H1 (cell line): ENCODE results near the gene RAP2C. TPM values are rescaled to one million over a fixed set of nuclear protein-coding genes. Genes with fewer than 3 reads are reported as not detected.

ENCODE experiments used
- CTCF ChIA-PET: fragments of 300-600 bp; sonication (Branson Sonifier 250); formaldehyde crosslinking; loops from one replicate; lab custom pipeline; 2021; ENCODE audit not compliant: partially characterized antibody; lab: Charles Lee
- POLR2A ChIA-PET: fragments of 300-600 bp; sonication (Branson Sonifier 250); formaldehyde crosslinking; loops from one replicate; lab custom pipeline; 2021; ENCODE audit warnings: inconsistent platforms; ENCODE audit not compliant: partially characterized antibody; lab: Charles Lee
- DNase-seq, 2 experiments: peaks; one replicate each; pipeline versions ENCODE4 v3.0.0 to v3.0.0-alpha.2; 2010 to 2022; ENCODE audit warnings: low spot score in 2 of 2, low read depth in 1 of 2, mixed read lengths in 1 of 2
- FAIRE-seq: peaks from 2 replicates; lab custom pipeline; 2011; peaks lifted over from hg19 to GRCh38; lab: Jason Lieb, UNC
- H2AFZ ChIP-seq: 2 replicates; pipeline ENCODE4 v1.8.1; 2012; ENCODE audit warnings: low read length, inconsistent platforms
- H2AK5ac ChIP-seq: 2 replicates; pipeline ENCODE4 v1.6.1; 2013; ENCODE audit warnings: low read depth, low read length
- H2BK120ac ChIP-seq: replicated peaks from 2 replicates; pipeline ENCODE3; 2013; ENCODE audit warnings: low read depth, low read length, inconsistent platforms
- H2BK12ac ChIP-seq: 2 replicates; pipeline ENCODE4 v1.6.1; 2013; ENCODE audit warnings: low read depth, low read length
- H2BK15ac ChIP-seq: 2 replicates; pipeline ENCODE4 v1.6.1; 2013; ENCODE audit warnings: low read length
- H2BK20ac ChIP-seq: 2 replicates; pipeline ENCODE4 v1.6.1; 2013; ENCODE audit warnings: low read length
- H2BK5ac ChIP-seq: 2 replicates; pipeline ENCODE4 v1.6.1; 2013; ENCODE audit warnings: low read depth, low read length
- H3K14ac ChIP-seq: 2 replicates; pipeline ENCODE4 v1.6.1; 2013; ENCODE audit warnings: inconsistent platforms; ENCODE audit not compliant: insufficient read length
- H3K18ac ChIP-seq: 2 replicates; pipeline ENCODE4 v1.6.1; 2013; ENCODE audit warnings: low read length; ENCODE audit errors: extremely low read depth
- H3K23ac ChIP-seq: 2 replicates; pipeline ENCODE4 v1.6.1; 2013; ENCODE audit warnings: inconsistent platforms; ENCODE audit not compliant: insufficient read length
- H3K23me2 ChIP-seq: 2 replicates; pipeline ENCODE4 v1.6.1; 2013; ENCODE audit warnings: low read depth, low read length
- H3K27ac ChIP-seq: 2 replicates; pipeline ENCODE4 v1.6.1; 2011; ENCODE audit warnings: low read depth, low read length, inconsistent platforms
- H3K27me3 ChIP-seq, 4 experiments: replicated peaks in 1 of 4; 1 replicate in 1 of 4; 2 replicates in 3 of 4; pipeline versions ENCODE4 v1.6.1 to v1.8.1; 2011 to 2013; ENCODE audit warnings: low read length in 3 of 4, mild to moderate bottlenecking in 3 of 4, inconsistent platforms in 2 of 4, mixed read lengths in 2 of 4, moderate library complexity in 1 of 4; ENCODE audit not compliant: control insufficient read depth in 3 of 4, insufficient read depth in 3 of 4; ENCODE audit errors: extremely low read depth in 1 of 4
- H3K36me3 ChIP-seq, 4 experiments: 2 replicates each; pipeline versions ENCODE4 v1.6.1 to v1.8.1; 2011 to 2013; ENCODE audit warnings: mild to moderate bottlenecking in 4 of 4, low read length in 3 of 4, moderate library complexity in 2 of 4, control low read depth in 1 of 4, inconsistent platforms in 1 of 4; ENCODE audit not compliant: insufficient read depth in 4 of 4, control insufficient read depth in 2 of 4
- H3K4ac ChIP-seq: replicated peaks from 2 replicates; pipeline ENCODE3; 2013; ENCODE audit warnings: low read length, low read depth, mixed read lengths, inconsistent platforms; ENCODE audit not compliant: insufficient read length
- H3K4me1 ChIP-seq, 4 experiments: replicated peaks in 1 of 4; 1 replicate in 1 of 4; 2 replicates in 3 of 4; pipeline versions ENCODE4 v1.6.1 to v1.8.1; 2011 to 2013; ENCODE audit warnings: low read length in 3 of 4, inconsistent platforms in 2 of 4, mixed read lengths in 1 of 4; ENCODE audit not compliant: insufficient read depth in 4 of 4, control insufficient read depth in 3 of 4
- H3K4me2 ChIP-seq, 2 experiments: 2 replicates each; pipeline versions ENCODE4 v1.6.1 to v1.8.1; 2011 to 2013; ENCODE audit warnings: low read depth in 2 of 2, low read length in 2 of 2, control low read depth in 1 of 2, inconsistent platforms in 1 of 2, mild to moderate bottlenecking in 1 of 2; ENCODE audit not compliant: insufficient read depth in 1 of 2
- H3K4me3 ChIP-seq, 4 experiments: fragments of 200-600, 300-600 bp in 1 of 4; sonication (generic), shearing (Covaris generic), sonication (Bioruptor Twin) in 1 of 4; 2 replicates each; pipeline versions ENCODE4 v1.5.1 to v1.8.1; 2011 to 2016; ENCODE audit warnings: low read length in 4 of 4, low read depth in 3 of 4, control low read depth in 2 of 4, inconsistent platforms in 2 of 4, mild to moderate bottlenecking in 2 of 4, mixed read lengths in 1 of 4, moderate library complexity in 1 of 4; ENCODE audit not compliant: insufficient read depth in 2 of 4; ENCODE audit errors: extremely low read depth in 1 of 4
- H3K56ac ChIP-seq: replicated peaks from 2 replicates; pipeline ENCODE3; 2013; ENCODE audit warnings: low read depth, mild to moderate bottlenecking, mixed read lengths, low read length, inconsistent platforms; ENCODE audit not compliant: insufficient read length
- H3K79me1 ChIP-seq: 2 replicates; pipeline ENCODE4 v1.6.1; 2013; ENCODE audit warnings: low read depth, low read length, control low read depth
- H3K79me2 ChIP-seq, 2 experiments: 2 replicates each; pipeline versions ENCODE4 v1.6.1 to v1.8.1; 2012 to 2013; ENCODE audit warnings: low read length in 2 of 2, mild to moderate bottlenecking in 2 of 2, inconsistent platforms in 1 of 2; ENCODE audit not compliant: insufficient read depth in 2 of 2, control insufficient read depth in 1 of 2
- H3K9ac ChIP-seq, 4 experiments: replicated peaks in 1 of 4; 1 replicate in 1 of 4; 2 replicates in 3 of 4; pipeline versions ENCODE4 v1.6.1 to v1.8.1; 2011 to 2013; ENCODE audit warnings: low read depth in 3 of 4, low read length in 3 of 4, control low read depth in 2 of 4, mild to moderate bottlenecking in 2 of 4, moderate library complexity in 2 of 4, inconsistent platforms in 1 of 4; ENCODE audit errors: extremely low read depth in 1 of 4
- H3K9me3 ChIP-seq, 2 experiments: 2 replicates each; pipeline versions ENCODE4 v1.6.1 to v1.8.1; 2012 to 2013; ENCODE audit warnings: mild to moderate bottlenecking in 2 of 2, moderate library complexity in 2 of 2, control low read depth in 1 of 2, inconsistent platforms in 1 of 2, low read depth in 1 of 2, low read length in 1 of 2, mixed read lengths in 1 of 2; ENCODE audit not compliant: insufficient read depth in 2 of 2
- H4K20me1 ChIP-seq, 2 experiments: replicated peaks in 1 of 2; 2 replicates each; pipeline versions ENCODE3 to v1.8.1; 2011 to 2013; ENCODE audit warnings: inconsistent platforms in 2 of 2, low read length in 2 of 2, mild to moderate bottlenecking in 1 of 2; ENCODE audit not compliant: insufficient read depth in 2 of 2, control insufficient read depth in 1 of 2
- H4K5ac ChIP-seq: 2 replicates; pipeline ENCODE4 v1.6.1; 2013; ENCODE audit warnings: low read length, low read depth, mixed read lengths, inconsistent platforms; ENCODE audit not compliant: insufficient read length
- H4K8ac ChIP-seq: 2 replicates; pipeline ENCODE4 v1.8.0; 2013; ENCODE audit warnings: mild to moderate bottlenecking, moderate library complexity, low read length, inconsistent platforms; ENCODE audit not compliant: insufficient read depth; ENCODE audit errors: extremely low read depth
- H4K91ac ChIP-seq: replicated peaks from 2 replicates; pipeline ENCODE3; 2013; ENCODE audit warnings: low read length, mixed read lengths, inconsistent platforms; ENCODE audit not compliant: insufficient read length
- BCL11A ChIP-seq, 2 experiments: IDR thresholded peaks; one replicate each; pipeline ENCODE4 v1.6.1; 2011; ENCODE audit warnings: low read depth in 2 of 2, low read length in 2 of 2, mild to moderate bottlenecking in 2 of 2
- CBX8 ChIP-seq: fragments of 300-800, 300-1000 bp; sonication (generic); IDR thresholded peaks from 2 replicates; pipeline ENCODE4 v1.7.1; 2016; ENCODE audit warnings: low read depth, low read length, borderline replicate concordance
- RFX5 ChIP-seq: IDR thresholded peaks from 2 replicates; pipeline ENCODE4 v1.6.1; 2011; ENCODE audit warnings: low read depth, low read length, improper control_type of control experiment, borderline replicate concordance
- SIX5 ChIP-seq: IDR thresholded peaks from 2 replicates; pipeline ENCODE4 v1.6.1; 2011; ENCODE audit warnings: mild to moderate bottlenecking, low read depth, low read length
- WGBS, 2 experiments: shearing (Covaris generic) in 1 of 2; methylation state at CpG; one replicate each; pipeline versions ENCODE4 v1.1.6 to v1.1.7; 2013 to 2015; ENCODE audit warnings: low lambda C conversion rate in 2 of 2, mixed read lengths in 2 of 2, inconsistent platforms in 1 of 2, low coverage in 1 of 2, missing lambda C conversion rate in 1 of 2; ENCODE audit not compliant: insufficient replicate concordance in 2 of 2, insufficient coverage in 1 of 2, insufficient read length in 1 of 2; ENCODE audit errors: extremely low coverage in 1 of 2, missing lambda C conversion rate in 1 of 2; 5-methylcytosine and 5-hydroxymethylcytosine counted together
- polyA plus RNA-seq, 7 experiments: library from polyadenylated mRNA; depleted of rRNA in 3 of 7; stranded (reverse) in 5 of 7; unstranded in 2 of 7; fragments of >200 nt in 5 of 7; fragments of 200-250 nt in 2 of 7; gene quantifications; 1 replicate in 5 of 7; 2 replicates in 1 of 7; 4 replicates in 1 of 7; pipeline versions ENCODE4 v1.2.1 to v1.2.3, GENCODE V29; 2011 to 2013; ENCODE audit warnings: missing spikeins in 2 of 7, mixed read lengths in 2 of 7
- total RNA-seq: library from RNA; stranded (reverse); fragmentation: NEBNext Ultra II Directional; extraction: Animal tissue kit (Norgen Biotek cat#: 25700); gene quantifications from 2 replicates; pipeline ENCODE4 v1.2.1, GENCODE V29; 2021

RAP2C gene
- total and polyA plus RNA-seq, 2 of the 8 experiments (the other 6 are each of a cell fraction or from before 2014, with no cell fraction given), result 4.7 to 20.5 TPM

GRCh38 chrX:132173647-132174046 lies 45.6 kb downstream of the RAP2C start:
- no peak overlapping the region for H2BK20ac ChIP-seq
- CTCF ChIA-PET, result no interaction called here
- no peak overlapping the region for H3K4me3 ChIP-seq
- no peak overlapping the region for H4K5ac ChIP-seq
- no peak overlapping the region for H2BK120ac ChIP-seq
- no peak overlapping the region for H4K91ac ChIP-seq
- no peaks in the 10 kb centered on the region for H4K20me1 ChIP-seq
- H2AFZ ChIP-seq, result no peak overlapping the region
- no peaks in the 10 kb centered on the region for H3K79me2 ChIP-seq
- no peaks in the 10 kb centered on the region for H3K36me3 ChIP-seq
- no peak overlapping the region for H3K4me2 ChIP-seq
- peaks cover 0 to 4% (median 0%) of the 10 kb centered on the region in 4 experiments; a peak in 1 of 7 replicates for H3K4me1 ChIP-seq
- H3K9me3 ChIP-seq, result no peaks in the 10 kb centered on the region
- H2BK5ac ChIP-seq, result no peak overlapping the region
- H3K23me2 ChIP-seq, result no peaks in the 10 kb centered on the region
- WGBS, 2 experiments, result 60% methylated on average over 1 of the region's 1 CpG; no CpG with 5 or more reads in 1 of the 2 experiments
- POLR2A ChIA-PET, result interaction anchor here (0.6 kb wide), 1 partner anchor 9 kb away, joined by 4 read pairs; no protein-coding TSS in a partner anchor
- H3K9ac ChIP-seq, result no peak overlapping the region
- DNase-seq (no peak), FAIRE-seq (no peak)
- no peak overlapping the region for H4K8ac ChIP-seq
- H2BK15ac ChIP-seq, result no peak overlapping the region
- H3K27ac ChIP-seq, result no peak overlapping the region
- H2AK5ac ChIP-seq, result no peak overlapping the region
- no peaks in the 10 kb centered on the region for H3K27me3 ChIP-seq
- H2BK12ac ChIP-seq, result no peak overlapping the region
- no peak overlapping the region for H3K23ac ChIP-seq
- no peak overlapping the region for H3K4ac ChIP-seq
- H3K79me1 ChIP-seq, result no peaks in the 10 kb centered on the region
- no peak overlapping the region for H3K56ac ChIP-seq
- no peak overlapping the region for H3K14ac ChIP-seq
- no peak overlapping the region for H3K18ac ChIP-seq
- TF ChIP-seq SIX5, result no peak
- no peak for TF ChIP-seq RFX5
- no peak for TF ChIP-seq BCL11A (IDR thresholded peaks at IDR 0.05; ENCODE audit: low read depth in 2 of 2, low read length in 2 of 2)
- TF ChIP-seq CBX8, result no peak
